ENCODE measurements around the gene MAPKBP1.

DNA sequence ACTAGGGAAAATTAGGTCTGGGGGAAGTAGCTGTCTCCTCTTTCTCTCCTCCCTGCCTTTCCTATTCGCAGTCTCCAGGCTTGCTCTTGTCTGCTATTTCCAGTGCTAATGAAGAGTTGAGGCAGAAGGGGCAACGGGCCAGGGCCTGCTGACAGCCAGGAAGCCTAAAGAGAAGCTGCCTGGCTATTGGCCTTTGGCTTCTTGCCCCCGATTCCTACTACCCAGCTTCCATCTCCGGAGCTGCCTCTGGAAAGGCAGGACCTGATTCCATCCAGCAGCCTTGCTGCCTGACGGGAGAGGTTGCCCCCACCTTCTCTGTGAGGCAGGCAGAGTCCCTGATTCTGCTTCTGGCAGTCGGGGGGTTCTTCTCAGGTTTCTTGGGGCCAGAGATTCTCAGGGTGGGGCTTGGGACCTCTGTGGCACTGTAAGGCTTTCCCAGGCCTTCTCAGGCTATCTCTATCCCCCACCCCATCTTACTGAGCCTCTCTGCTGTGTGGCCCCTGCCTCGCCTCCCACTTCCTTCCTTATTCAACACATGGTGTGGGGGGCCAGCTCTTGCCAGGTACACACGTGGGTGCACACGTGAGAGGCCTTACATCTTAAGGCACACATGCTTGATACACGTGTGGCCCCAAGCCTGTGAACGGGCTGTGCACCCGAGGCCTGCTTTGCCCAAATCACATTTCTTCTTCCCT lies 35.4 kb downstream of the MAPKBP1 start:
- TF ChIP-seq, protein P1, sequence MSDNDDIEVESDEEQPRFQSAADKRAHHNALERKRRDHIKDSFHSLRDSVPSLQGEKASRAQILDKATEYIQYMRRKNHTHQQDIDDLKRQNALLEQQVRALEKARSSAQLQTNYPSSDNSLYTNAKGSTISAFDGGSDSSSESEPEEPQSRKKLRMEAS (IDR thresholded peaks at IDR 0.05): no peak
- TF ChIP-seq NPAS2 (CRISPR knock-in tag; IDR thresholded peaks at IDR 0.05; ENCODE audit: borderline replicate concordance) (no peak), POLR2A (IDR thresholded peaks at IDR 0.05; ENCODE audit: low read length) (no peak), CHD2 (IDR thresholded peaks at IDR 0.05; ENCODE audit: low read length, partially characterized antibody) (no peak), ZSCAN20 (CRISPR knock-in tag; IDR thresholded peaks at IDR 0.05) (no peak), BHLHE40 (IDR thresholded peaks at IDR 0.05; ENCODE audit: low read depth, low read length) (no peak), JUN (IDR thresholded peaks at IDR 0.05) (no peak), CBX8 (IDR thresholded peaks at IDR 0.05) (no peak), EHMT2 (IDR thresholded peaks at IDR 0.05; ENCODE audit: low read depth) (no peak), RAD21 (conservative IDR thresholded peaks at IDR 0.05 in 1 of 2, IDR thresholded peaks at IDR 0.05 in 1 of 2) (no peak)
- TF ChIP-seq, protein P2, sequence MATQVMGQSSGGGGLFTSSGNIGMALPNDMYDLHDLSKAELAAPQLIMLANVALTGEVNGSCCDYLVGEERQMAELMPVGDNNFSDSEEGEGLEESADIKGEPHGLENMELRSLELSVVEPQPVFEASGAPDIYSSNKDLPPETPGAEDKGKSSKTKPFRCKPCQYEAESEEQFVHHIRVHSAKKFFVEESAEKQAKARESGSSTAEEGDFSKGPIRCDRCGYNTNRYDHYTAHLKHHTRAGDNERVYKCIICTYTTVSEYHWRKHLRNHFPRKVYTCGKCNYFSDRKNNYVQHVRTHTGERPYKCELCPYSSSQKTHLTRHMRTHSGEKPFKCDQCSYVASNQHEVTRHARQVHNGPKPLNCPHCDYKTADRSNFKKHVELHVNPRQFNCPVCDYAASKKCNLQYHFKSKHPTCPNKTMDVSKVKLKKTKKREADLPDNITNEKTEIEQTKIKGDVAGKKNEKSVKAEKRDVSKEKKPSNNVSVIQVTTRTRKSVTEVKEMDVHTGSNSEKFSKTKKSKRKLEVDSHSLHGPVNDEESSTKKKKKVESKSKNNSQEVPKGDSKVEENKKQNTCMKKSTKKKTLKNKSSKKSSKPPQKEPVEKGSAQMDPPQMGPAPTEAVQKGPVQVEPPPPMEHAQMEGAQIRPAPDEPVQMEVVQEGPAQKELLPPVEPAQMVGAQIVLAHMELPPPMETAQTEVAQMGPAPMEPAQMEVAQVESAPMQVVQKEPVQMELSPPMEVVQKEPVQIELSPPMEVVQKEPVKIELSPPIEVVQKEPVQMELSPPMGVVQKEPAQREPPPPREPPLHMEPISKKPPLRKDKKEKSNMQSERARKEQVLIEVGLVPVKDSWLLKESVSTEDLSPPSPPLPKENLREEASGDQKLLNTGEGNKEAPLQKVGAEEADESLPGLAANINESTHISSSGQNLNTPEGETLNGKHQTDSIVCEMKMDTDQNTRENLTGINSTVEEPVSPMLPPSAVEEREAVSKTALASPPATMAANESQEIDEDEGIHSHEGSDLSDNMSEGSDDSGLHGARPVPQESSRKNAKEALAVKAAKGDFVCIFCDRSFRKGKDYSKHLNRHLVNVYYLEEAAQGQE (IDR thresholded peaks at IDR 0.05): no peak
- TF ChIP-seq, protein P3, sequence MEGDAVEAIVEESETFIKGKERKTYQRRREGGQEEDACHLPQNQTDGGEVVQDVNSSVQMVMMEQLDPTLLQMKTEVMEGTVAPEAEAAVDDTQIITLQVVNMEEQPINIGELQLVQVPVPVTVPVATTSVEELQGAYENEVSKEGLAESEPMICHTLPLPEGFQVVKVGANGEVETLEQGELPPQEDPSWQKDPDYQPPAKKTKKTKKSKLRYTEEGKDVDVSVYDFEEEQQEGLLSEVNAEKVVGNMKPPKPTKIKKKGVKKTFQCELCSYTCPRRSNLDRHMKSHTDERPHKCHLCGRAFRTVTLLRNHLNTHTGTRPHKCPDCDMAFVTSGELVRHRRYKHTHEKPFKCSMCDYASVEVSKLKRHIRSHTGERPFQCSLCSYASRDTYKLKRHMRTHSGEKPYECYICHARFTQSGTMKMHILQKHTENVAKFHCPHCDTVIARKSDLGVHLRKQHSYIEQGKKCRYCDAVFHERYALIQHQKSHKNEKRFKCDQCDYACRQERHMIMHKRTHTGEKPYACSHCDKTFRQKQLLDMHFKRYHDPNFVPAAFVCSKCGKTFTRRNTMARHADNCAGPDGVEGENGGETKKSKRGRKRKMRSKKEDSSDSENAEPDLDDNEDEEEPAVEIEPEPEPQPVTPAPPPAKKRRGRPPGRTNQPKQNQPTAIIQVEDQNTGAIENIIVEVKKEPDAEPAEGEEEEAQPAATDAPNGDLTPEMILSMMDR (IDR thresholded peaks at IDR 0.05): no peak
- TF ChIP-seq, protein P4, sequence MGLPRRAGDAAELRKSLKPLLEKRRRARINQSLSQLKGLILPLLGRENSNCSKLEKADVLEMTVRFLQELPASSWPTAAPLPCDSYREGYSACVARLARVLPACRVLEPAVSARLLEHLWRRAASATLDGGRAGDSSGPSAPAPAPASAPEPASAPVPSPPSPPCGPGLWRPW (IDR thresholded peaks at IDR 0.05): no peak
- TF ChIP-seq, protein P5, sequence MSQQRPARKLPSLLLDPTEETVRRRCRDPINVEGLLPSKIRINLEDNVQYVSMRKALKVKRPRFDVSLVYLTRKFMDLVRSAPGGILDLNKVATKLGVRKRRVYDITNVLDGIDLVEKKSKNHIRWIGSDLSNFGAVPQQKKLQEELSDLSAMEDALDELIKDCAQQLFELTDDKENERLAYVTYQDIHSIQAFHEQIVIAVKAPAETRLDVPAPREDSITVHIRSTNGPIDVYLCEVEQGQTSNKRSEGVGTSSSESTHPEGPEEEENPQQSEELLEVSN (IDR thresholded peaks at IDR 0.05; ENCODE audit: borderline replicate concordance, low read depth): no peak

All from A549 (cell line).